Measurements from ENCODE around the gene DLGAP1.

The DLGAP1 gene

GRCh38 chr18:3952031-3952430 lies 503.1 kb downstream of the DLGAP1 start:
- DNase-seq = no peak

GRCh38 chr18:3950668-3951404 lies 504.3 kb downstream of the DLGAP1 start:
- no peak for DNase-seq

GRCh38 chr18:3948958-3949357 lies 506.1 kb downstream of the DLGAP1 start:
- DNase-seq = no peak

GRCh38 chr18:3947383-3947782 lies 507.7 kb downstream of the DLGAP1 start:
- DNase-seq = no peak

GRCh38 chr18:3935305-3935704 lies 519.8 kb downstream of the DLGAP1 start:
- DNase-seq = no peak

GRCh38 chr18:3932276-3932675 lies 522.8 kb downstream of the DLGAP1 start:
- peak in 25 of 58 donors; percentile 3 to 63 (median 36) for DNase-seq

GRCh38 chr18:3931542-3932112 lies 523.5 kb downstream of the DLGAP1 start:
- DNase-seq = no peak

GRCh38 chr18:3931013-3931315 lies 524.1 kb downstream of the DLGAP1 start:
- peak in 3 of 58 donors; percentile 7 to 20 (median 19) for DNase-seq

- peak in 1 of 58 donors; percentile 10 for DNase-seq
Observed at GRCh38 chr18:3930126-3931012, 524.7 kb downstream of the DLGAP1 start.

GRCh38 chr18:3924455-3924854 lies 530.7 kb downstream of the DLGAP1 start:
- no peak for DNase-seq

GRCh38 chr18:3923750-3924149 lies 531.4 kb downstream of the DLGAP1 start:
- no peak for DNase-seq

- no peak for DNase-seq
Observed at GRCh38 chr18:3921826-3922225, 533.3 kb downstream of the DLGAP1 start.

- no peak for DNase-seq
Observed at GRCh38 chr18:3920832-3921231, 534.3 kb downstream of the DLGAP1 start.

- no peak for DNase-seq
Observed at GRCh38 chr18:3919396-3920061, 535.6 kb downstream of the DLGAP1 start.

GRCh38 chr18:3916082-3916481 lies 539.0 kb downstream of the DLGAP1 start:
- peak in 29 of 58 donors; percentile 3 to 78 (median 37) for DNase-seq

- DNase-seq = no peak
Observed at GRCh38 chr18:3914833-3915610, 540.1 kb downstream of the DLGAP1 start.

GRCh38 chr18:3914109-3914508 lies 541.0 kb downstream of the DLGAP1 start:
- DNase-seq = no peak

GRCh38 chr18:3912705-3913104 lies 542.4 kb downstream of the DLGAP1 start:
- DNase-seq = no peak

GRCh38 chr18:3911413-3911812 lies 543.7 kb downstream of the DLGAP1 start:
- DNase-seq = no peak

- DNase-seq = peak in 5 of 58 donors; percentile 5 to 22 (median 15)
Observed at GRCh38 chr18:3910512-3910911, 544.6 kb downstream of the DLGAP1 start.

- DNase-seq = no peak
Observed at GRCh38 chr18:3907955-3908354, 547.2 kb downstream of the DLGAP1 start.

Measured in anterior cingulate cortex (tissue), 58 donors.